MM.1S (cell line): ENCODE measurements around the gene TRPM2.
A peak's percentile ranks its signal among the peaks of the same experiment; 100 is the strongest.

ENCODE experiments used
- DNase-seq: peaks from one replicate; pipeline ENCODE4 v3.0.0-alpha.2; 2015
- H2AFZ ChIP-seq: fragments of 300-600 bp; sonication (generic); 2 replicates; pipeline ENCODE4 v1.6.0; 2016; ENCODE audit warnings: antibody characterized with exemption, low read length
- H3F3A ChIP-seq: fragments of 300-600 bp; sonication (generic); 2 replicates; pipeline ENCODE4 v1.6.1; 2016; ENCODE audit warnings: mild to moderate bottlenecking, antibody characterized with exemption, low read length, moderate library complexity, mixed read lengths; ENCODE audit not compliant: insufficient read depth
- H3K27ac ChIP-seq: fragments of 300-600 bp; sonication (generic); 2 replicates; pipeline ENCODE4 v1.5.1; 2016; ENCODE audit warnings: mild to moderate bottlenecking, low read length
- H3K27me3 ChIP-seq: fragments of 300-600 bp; sonication (generic); replicated peaks from 2 replicates; pipeline ENCODE4 v1.6.0; 2016; ENCODE audit warnings: low read length; ENCODE audit not compliant: insufficient read depth
- H3K36me3 ChIP-seq: fragments of 300-600 bp; sonication (generic); replicated peaks from 2 replicates; pipeline ENCODE4 v1.6.1; 2016; ENCODE audit warnings: mild to moderate bottlenecking, low read length, mixed read lengths; ENCODE audit not compliant: insufficient read depth
- H3K4me1 ChIP-seq: fragments of 300-600 bp; sonication (generic); 2 replicates; pipeline ENCODE4 v1.6.1; 2016; ENCODE audit warnings: low read length, mixed read lengths
- H3K4me2 ChIP-seq: fragments of 300-600 bp; sonication (generic); 2 replicates; pipeline ENCODE4 v1.6.0; 2016; ENCODE audit warnings: low read depth, low read length
- H3K4me3 ChIP-seq: fragments of 300-600 bp; sonication (generic); 2 replicates; pipeline ENCODE4 v1.5.1; 2016; ENCODE audit warnings: low read length, mixed read lengths
- H3K79me2 ChIP-seq: fragments of 300-600 bp; sonication (generic); 2 replicates; pipeline ENCODE4 v1.6.1; 2016; ENCODE audit warnings: mixed run types, low read length, mixed read lengths
- H3K9ac ChIP-seq: fragments of 300-600 bp; sonication (generic); 2 replicates; pipeline ENCODE4 v1.6.1; 2016; ENCODE audit warnings: low read length, mixed read lengths
- H3K9me2 ChIP-seq: fragments of 300-600 bp; sonication (generic); replicated peaks from 2 replicates; pipeline ENCODE4 v1.6.1; 2016; ENCODE audit warnings: mild to moderate bottlenecking, low read length, mixed read lengths; ENCODE audit not compliant: insufficient read depth
- H3K9me3 ChIP-seq: fragments of 300-600 bp; sonication (generic); replicated peaks from 2 replicates; pipeline ENCODE4 v1.6.1; 2016; ENCODE audit warnings: mild to moderate bottlenecking, low read length, mixed read lengths; ENCODE audit not compliant: insufficient read depth
- H4K20me1 ChIP-seq: fragments of 300-600 bp; sonication (generic); 2 replicates; pipeline ENCODE4 v1.6.1; 2016; ENCODE audit warnings: mild to moderate bottlenecking, low read length, moderate library complexity, mixed read lengths; ENCODE audit not compliant: insufficient read depth
- CTCF ChIP-seq: fragments of 300-600 bp; sonication (generic); IDR thresholded peaks from 2 replicates; pipeline ENCODE4 v1.5.1; 2016; ENCODE audit warnings: antibody characterized with exemption, low read length, mixed read lengths
- EZH2 ChIP-seq: fragments of 300-600 bp; sonication (generic); optimal IDR thresholded peaks from 2 replicates; pipeline ENCODE3; 2017; ENCODE audit warnings: low read depth, mild to moderate bottlenecking, antibody characterized with exemption, low read length, mixed read lengths
- EZH2phosphoT487 ChIP-seq: fragments of 300-600 bp; sonication (generic); IDR thresholded peaks from 2 replicates; pipeline ENCODE4 v1.6.1; 2018; ENCODE audit warnings: antibody characterized with exemption, low read length

TRPM2 gene

GRCh38 chr21:44485254-44485793, 131.9 kb downstream of the TRPM2 start:
- no peaks in the 10 kb centered on the region for H3K9me2 ChIP-seq
- H3K9me3 ChIP-seq: no peaks in the 10 kb centered on the region
- no peaks in the 10 kb centered on the region for H3K4me1 ChIP-seq
- TF ChIP-seq CTCF (peak; percentile 11; the same call in 1 of the 2 replicates), EZH2 (no peak)
- H3K36me3 ChIP-seq: no peaks in the 10 kb centered on the region
- no peak overlapping the region for H2AFZ ChIP-seq
- H3K27me3 ChIP-seq: peaks cover 81% of the 10 kb centered on the region
- no peaks in the 10 kb centered on the region for H3K79me2 ChIP-seq
- DNase-seq: no peak
- H3K27ac ChIP-seq: no peak overlapping the region
- no peaks in the 10 kb centered on the region for H3F3A ChIP-seq
- no peaks in the 10 kb centered on the region for H4K20me1 ChIP-seq
- no peak overlapping the region for H3K9ac ChIP-seq
- H3K4me3 ChIP-seq: no peak overlapping the region
- H3K4me2 ChIP-seq: no peak overlapping the region

- Histone ChIP-seq H3K9me2 (no peaks in the 10 kb centered on the region), H3K27me3 (peaks cover 81% of the 10 kb centered on the region), H3K9ac (no peak overlapping the region), H4K20me1 (no peaks in the 10 kb centered on the region), H3K4me2 (no peak overlapping the region), H3K79me2 (no peaks in the 10 kb centered on the region), H3K27ac (no peak overlapping the region), H2AFZ (no peak overlapping the region), H3K4me1 (no peaks in the 10 kb centered on the region), H3K36me3 (no peaks in the 10 kb centered on the region), H3K4me3 (no peak overlapping the region), H3F3A (no peaks in the 10 kb centered on the region), H3K9me3 (no peaks in the 10 kb centered on the region)
- no peak for TF ChIP-seq EZH2phosphoT487
- no peak for TF ChIP-seq EZH2
- no peak for TF ChIP-seq CTCF
- no peak for DNase-seq
Observed at GRCh38 chr21:44485796-44486195, 132.4 kb downstream of the TRPM2 start.

GRCh38 chr21:44486302-44486701, 132.9 kb downstream of the TRPM2 start:
- no peaks in the 10 kb centered on the region for H3K9me2 ChIP-seq
- H3K4me3 ChIP-seq: no peak overlapping the region
- H3K9me3 ChIP-seq: no peaks in the 10 kb centered on the region
- no peaks in the 10 kb centered on the region for H3K79me2 ChIP-seq
- H3K4me1 ChIP-seq: no peaks in the 10 kb centered on the region
- no peak for TF ChIP-seq EZH2
- no peak for TF ChIP-seq CTCF
- TF ChIP-seq EZH2phosphoT487: no peak
- peaks cover 81% of the 10 kb centered on the region for H3K27me3 ChIP-seq
- no peaks in the 10 kb centered on the region for H3F3A ChIP-seq
- no peak for DNase-seq
- no peak overlapping the region for H3K4me2 ChIP-seq
- H2AFZ ChIP-seq: no peak overlapping the region
- no peaks in the 10 kb centered on the region for H3K36me3 ChIP-seq
- H3K27ac ChIP-seq: no peak overlapping the region
- H4K20me1 ChIP-seq: no peaks in the 10 kb centered on the region
- H3K9ac ChIP-seq: no peak overlapping the region
